Ecto neural progenitor cell (in vitro differentiated cells): Measurements from ENCODE around the gene KYNU.
"Not testable (repeated sequence)": the region's sequence is repeated elsewhere in the genome, so short reads cannot be mapped to it uniquely, and the experiment has no call there.

Experiments used
- DNase-seq: peaks from one replicate; pipeline ENCODE4 v3.0.0-alpha.2; 2018; ENCODE audit warnings: low spot score

KYNU gene

GRCh38 chr2:143089520-143089919, 212.1 kb downstream of the KYNU start:
- DNase-seq = not testable (repeated sequence)
